NB4 (cell line): ENCODE measurements around the gene KCNH3.

Source experiments
- CTCF ChIP-seq: IDR thresholded peaks from one replicate; pipeline ENCODE4 v1.5.1; 2012; ENCODE audit warnings: low read depth, low read length
- MAX ChIP-seq: IDR thresholded peaks from 2 replicates; pipeline ENCODE4 v1.6.1; 2011; ENCODE audit warnings: low read depth, low read length
- MYC ChIP-seq: IDR thresholded peaks from 2 replicates; pipeline ENCODE4 v1.6.1; 2011; ENCODE audit warnings: low read depth, low read length
- POLR2A ChIP-seq: IDR thresholded peaks from 2 replicates; pipeline ENCODE4 v1.6.1; 2011; ENCODE audit warnings: mild to moderate bottlenecking; ENCODE audit not compliant: insufficient read length; ENCODE audit errors: extremely low read depth

GRCh38 chr12:49519574-49519936 lies 19.3 kb upstream of the KCNH3 start:
- TF ChIP-seq CTCF (no peak), MAX (no peak), POLR2A (no peak), MYC (no peak)
